Measurements from ENCODE around the gene SLC38A4. TPM values are rescaled to one million over a fixed set of nuclear protein-coding genes. Genes with fewer than 3 reads are reported as not detected.

Gene SLC38A4
- total RNA-seq, 1 donor from 2014 or later, result not detected

DNA sequence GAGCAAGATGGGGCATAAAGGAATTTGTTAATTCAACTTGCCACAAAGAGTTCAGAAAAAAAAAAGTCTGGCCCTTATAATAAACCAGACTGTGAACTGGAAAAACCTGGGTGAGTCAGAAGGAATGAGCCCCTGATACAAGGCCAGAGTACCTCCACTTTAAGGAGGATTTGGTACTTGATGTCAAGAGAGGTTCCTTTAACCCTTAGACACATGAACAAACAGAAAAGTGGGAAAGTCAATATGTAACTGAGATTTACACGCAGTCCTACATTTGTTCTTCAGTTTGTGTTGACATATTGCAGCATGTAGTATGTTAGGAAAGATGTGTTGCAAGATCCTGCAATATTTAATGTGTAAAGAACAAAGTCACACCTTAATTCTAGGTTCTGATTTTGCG lies 14.2 kb upstream of the SLC38A4 start:
- H3K36me3 ChIP-seq (ENCODE audit: control insufficient read depth, insufficient read depth, low read length), result no peaks in the 10 kb centered on the region
- DNase-seq (ENCODE audit: low read depth), result no peak
- TF ChIP-seq, protein P1, sequence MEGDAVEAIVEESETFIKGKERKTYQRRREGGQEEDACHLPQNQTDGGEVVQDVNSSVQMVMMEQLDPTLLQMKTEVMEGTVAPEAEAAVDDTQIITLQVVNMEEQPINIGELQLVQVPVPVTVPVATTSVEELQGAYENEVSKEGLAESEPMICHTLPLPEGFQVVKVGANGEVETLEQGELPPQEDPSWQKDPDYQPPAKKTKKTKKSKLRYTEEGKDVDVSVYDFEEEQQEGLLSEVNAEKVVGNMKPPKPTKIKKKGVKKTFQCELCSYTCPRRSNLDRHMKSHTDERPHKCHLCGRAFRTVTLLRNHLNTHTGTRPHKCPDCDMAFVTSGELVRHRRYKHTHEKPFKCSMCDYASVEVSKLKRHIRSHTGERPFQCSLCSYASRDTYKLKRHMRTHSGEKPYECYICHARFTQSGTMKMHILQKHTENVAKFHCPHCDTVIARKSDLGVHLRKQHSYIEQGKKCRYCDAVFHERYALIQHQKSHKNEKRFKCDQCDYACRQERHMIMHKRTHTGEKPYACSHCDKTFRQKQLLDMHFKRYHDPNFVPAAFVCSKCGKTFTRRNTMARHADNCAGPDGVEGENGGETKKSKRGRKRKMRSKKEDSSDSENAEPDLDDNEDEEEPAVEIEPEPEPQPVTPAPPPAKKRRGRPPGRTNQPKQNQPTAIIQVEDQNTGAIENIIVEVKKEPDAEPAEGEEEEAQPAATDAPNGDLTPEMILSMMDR (IDR thresholded peaks at IDR 0.05; ENCODE audit: insufficient read depth, low read length, poor library complexity, severe bottlenecking), result no peak
- H3K4me3 ChIP-seq (ENCODE audit: low read depth, low read length), result no peak overlapping the region
- no peaks in the 10 kb centered on the region for H3K27me3 ChIP-seq (ENCODE audit: control insufficient read depth, insufficient read depth, low read length)

DNA sequence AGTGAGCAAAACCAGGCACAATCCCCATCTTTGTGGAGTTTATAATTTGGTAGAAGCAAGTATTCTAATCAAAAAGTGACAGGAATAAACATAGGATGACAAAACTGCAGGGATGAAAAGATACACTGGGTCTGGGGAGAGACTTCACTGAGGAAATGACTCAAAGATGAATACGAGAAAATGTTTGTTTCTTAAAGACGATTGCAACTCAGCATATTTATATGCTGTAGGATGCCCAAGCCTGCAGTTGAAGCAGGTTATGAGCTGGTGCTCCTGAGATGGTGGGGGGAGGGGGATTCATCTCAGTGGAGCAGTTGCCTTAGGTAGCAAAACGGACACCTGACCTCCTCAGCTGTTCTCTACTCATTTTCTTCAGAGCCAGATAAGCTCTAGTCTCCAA lies 13.4 kb upstream of the SLC38A4 start:
- Histone ChIP-seq H3K4me3 (ENCODE audit: low read depth, low read length) (no peak overlapping the region), H3K36me3 (ENCODE audit: control insufficient read depth, insufficient read depth, low read length) (no peaks in the 10 kb centered on the region), H3K27me3 (ENCODE audit: control insufficient read depth, insufficient read depth, low read length) (no peaks in the 10 kb centered on the region)
- TF ChIP-seq, protein P1 (IDR thresholded peaks at IDR 0.05; ENCODE audit: insufficient read depth, low read length, poor library complexity, severe bottlenecking), result no peak
- DNase-seq (ENCODE audit: low read depth), result no peak

- H3K36me3 ChIP-seq (ENCODE audit: control insufficient read depth, insufficient read depth, low read length), result no peaks in the 10 kb centered on the region
- H3K27me3 ChIP-seq (ENCODE audit: control insufficient read depth, insufficient read depth, low read length), result peaks cover 17% of the 10 kb centered on the region
- H3K4me3 ChIP-seq (ENCODE audit: low read depth, low read length), result no peak overlapping the region
- DNase-seq (ENCODE audit: low read depth), result no peak
- TF ChIP-seq, protein P1 (IDR thresholded peaks at IDR 0.05; ENCODE audit: insufficient read depth, low read length, poor library complexity, severe bottlenecking), result no peak
Observed at GRCh38 chr12:46835785-46836184, 10.0 kb upstream of the SLC38A4 start.

DNA sequence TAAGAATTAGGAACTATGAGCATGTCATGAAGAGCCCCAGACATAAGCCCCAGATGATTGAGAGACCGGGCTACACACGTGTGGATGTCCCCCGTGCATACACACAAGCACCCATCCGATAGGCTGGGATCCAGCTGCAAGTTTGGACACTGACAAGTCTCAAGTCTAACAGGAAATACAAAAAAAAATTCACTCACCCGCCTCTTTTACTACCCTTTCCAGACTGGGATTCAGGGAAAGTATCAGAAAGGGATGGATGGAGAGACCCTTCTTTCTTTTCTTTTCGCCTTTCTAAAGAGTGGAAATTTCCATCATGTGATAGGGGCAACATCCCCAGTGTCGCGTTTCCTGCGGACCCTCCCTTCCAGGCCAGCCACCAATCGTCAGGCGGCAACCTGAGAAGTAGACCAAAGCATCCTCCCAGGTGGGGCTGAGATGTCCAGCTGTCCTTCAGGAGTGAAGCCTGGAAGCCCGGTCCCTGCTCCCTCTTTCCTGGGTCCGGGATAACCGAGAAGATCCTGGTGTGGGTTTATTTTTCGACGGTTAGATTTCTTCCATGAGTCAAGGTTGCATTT lies 6.4 kb upstream of the SLC38A4 start:
- no peak overlapping the region for H3K4me3 ChIP-seq (ENCODE audit: low read depth, low read length)
- no peaks in the 10 kb centered on the region for H3K36me3 ChIP-seq (ENCODE audit: control insufficient read depth, insufficient read depth, low read length)
- DNase-seq (ENCODE audit: low read depth), result no peak
- TF ChIP-seq, protein P1 (IDR thresholded peaks at IDR 0.05; ENCODE audit: insufficient read depth, low read length, poor library complexity, severe bottlenecking), result no peak
- peaks cover 25% of the 10 kb centered on the region for H3K27me3 ChIP-seq (ENCODE audit: control insufficient read depth, insufficient read depth, low read length)

DNA sequence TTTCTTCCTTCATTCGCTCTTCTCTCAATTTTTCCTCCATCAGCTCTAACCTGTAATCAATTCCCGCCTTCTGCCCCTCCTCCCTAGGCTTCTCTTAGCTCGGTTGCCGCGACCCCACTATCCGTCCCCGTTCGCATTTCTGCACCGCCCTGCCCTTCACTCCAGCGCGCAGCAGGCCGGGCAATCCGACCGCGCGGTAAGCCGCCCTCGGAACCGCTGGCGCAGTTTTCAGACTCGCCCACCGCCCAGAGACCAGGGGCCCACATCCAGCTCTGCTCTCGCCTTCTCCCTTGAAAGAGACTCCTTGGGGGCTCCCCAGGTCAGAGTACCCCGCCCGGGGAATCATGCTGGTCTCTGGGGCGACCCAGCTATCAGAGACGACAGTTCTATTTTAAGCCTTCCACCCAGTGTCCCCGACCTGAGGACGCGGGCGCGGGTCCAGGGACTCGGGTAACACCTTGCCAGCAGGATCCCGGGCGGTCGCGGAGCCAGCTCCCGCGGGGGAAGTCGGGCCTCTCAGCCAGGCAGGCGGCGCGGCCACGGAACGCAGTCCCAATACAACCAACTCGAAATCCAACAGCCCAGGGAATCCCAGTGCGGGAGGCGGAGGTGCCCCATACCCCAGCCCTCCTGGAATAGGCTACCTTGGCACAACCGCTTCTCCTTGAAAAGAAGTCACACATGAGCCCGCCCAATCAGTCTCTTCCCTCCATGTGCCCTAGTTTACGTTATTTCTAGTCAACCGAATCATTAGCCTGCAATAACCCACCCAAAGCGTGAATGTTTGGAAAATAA lies 5.7 kb upstream of the SLC38A4 start:
- H3K27me3 ChIP-seq (ENCODE audit: control insufficient read depth, insufficient read depth, low read length), result peaks cover 25% of the 10 kb centered on the region
- H3K4me3 ChIP-seq (ENCODE audit: low read depth, low read length), result peak overlapping the region; percentile 29
- DNase-seq (ENCODE audit: low read depth), result no peak
- TF ChIP-seq, protein P1 (IDR thresholded peaks at IDR 0.05; ENCODE audit: insufficient read depth, low read length, poor library complexity, severe bottlenecking), result no peak
- H3K36me3 ChIP-seq (ENCODE audit: control insufficient read depth, insufficient read depth, low read length), result no peaks in the 10 kb centered on the region

Measured in kidney epithelial cell (primary cell).